GM21360 (cell line): Measurements from ENCODE around the gene AIRE.

Experiments used
- ATAC-seq: cut with Tn5 transposase; IDR thresholded peaks from one replicate; pipeline ENCODE4 v1.9.1; 2021; ENCODE audit warnings: mild to moderate bottlenecking, moderate library complexity; ENCODE audit not compliant: unreplicated experiment

Gene AIRE

GRCh38 chr21:44303490-44303981, 17.9 kb downstream of the AIRE start:
- no peak for ATAC-seq

- ATAC-seq, result no peak
These were observed 18.4 kb downstream of the AIRE start for GRCh38 chr21:44304011-44304616.

- no peak for ATAC-seq
These were observed 19.2 kb downstream of the AIRE start for GRCh38 chr21:44304877-44305293.

GRCh38 chr21:44305691-44306090, 20.0 kb downstream of the AIRE start:
- no peak for ATAC-seq

GRCh38 chr21:44306936-44307704, 21.4 kb downstream of the AIRE start:
- no peak for ATAC-seq

GRCh38 chr21:44310628-44311507, 25.2 kb downstream of the AIRE start:
- no peak for ATAC-seq

GRCh38 chr21:44312089-44312488, 26.4 kb downstream of the AIRE start:
- no peak for ATAC-seq

- no peak for ATAC-seq
These were observed 27.0 kb downstream of the AIRE start for GRCh38 chr21:44312716-44313115.

- no peak for ATAC-seq
These were observed 27.8 kb downstream of the AIRE start for GRCh38 chr21:44313451-44313850.

GRCh38 chr21:44314128-44314527, 28.5 kb downstream of the AIRE start:
- no peak for ATAC-seq

- no peak for ATAC-seq
These were observed 28.9 kb downstream of the AIRE start for GRCh38 chr21:44314561-44314960.

GRCh38 chr21:44315691-44316203, 30.1 kb downstream of the AIRE start:
- ATAC-seq, result no peak

GRCh38 chr21:44316277-44316900, 30.7 kb downstream of the AIRE start:
- ATAC-seq, result no peak

GRCh38 chr21:44317241-44317782, 31.6 kb downstream of the AIRE start:
- no peak for ATAC-seq

- ATAC-seq, result no peak
These were observed 32.2 kb downstream of the AIRE start for GRCh38 chr21:44317871-44318270.

- no peak for ATAC-seq
These were observed 33.0 kb downstream of the AIRE start for GRCh38 chr21:44318489-44319285.

GRCh38 chr21:44319407-44320065, 33.9 kb downstream of the AIRE start:
- no peak for ATAC-seq

- no peak for ATAC-seq
These were observed 35.2 kb downstream of the AIRE start for GRCh38 chr21:44320847-44321246.

GRCh38 chr21:44321846-44322450, 36.3 kb downstream of the AIRE start:
- ATAC-seq, result no peak
